Measurements from ENCODE around the gene CCRL2.
"Not testable (repeated sequence)": the region's sequence is repeated elsewhere in the genome, so short reads cannot be mapped to it uniquely, and the experiment has no call there.

CCRL2 gene

GRCh38 chr3:46405301-46406019, 1.6 kb upstream of the CCRL2 start:
- DNase-seq (ENCODE audit: low read depth), result no peak

- DNase-seq (ENCODE audit: low read depth), result no peak
Observed at GRCh38 chr3:46406443-46406787, 644 bp upstream of the CCRL2 start.

- no peak for DNase-seq (ENCODE audit: low read depth)
Observed at GRCh38 chr3:46407970-46408369, 911 bp downstream of the CCRL2 start.

- no peak for DNase-seq (ENCODE audit: low read depth)
Observed at GRCh38 chr3:46408853-46409252, 1.8 kb downstream of the CCRL2 start.

GRCh38 chr3:46409739-46410489, 2.9 kb downstream of the CCRL2 start:
- no peak for DNase-seq (ENCODE audit: low read depth)

- no peak for DNase-seq (ENCODE audit: low read depth)
Observed at GRCh38 chr3:46410669-46411068, 3.6 kb downstream of the CCRL2 start.

- no peak for DNase-seq (ENCODE audit: low read depth)
Observed at GRCh38 chr3:46411271-46411670, 4.2 kb downstream of the CCRL2 start.

- no peak for DNase-seq (ENCODE audit: low read depth)
Observed at GRCh38 chr3:46412786-46413298, 5.8 kb downstream of the CCRL2 start.

- no peak for DNase-seq (ENCODE audit: low read depth)
Observed at GRCh38 chr3:46413951-46414350, 6.9 kb downstream of the CCRL2 start.

GRCh38 chr3:46414739-46415138, 7.7 kb downstream of the CCRL2 start:
- no peak for DNase-seq (ENCODE audit: low read depth)

- DNase-seq (ENCODE audit: low read depth), result no peak
Observed at GRCh38 chr3:46416125-46416810, 9.2 kb downstream of the CCRL2 start.

GRCh38 chr3:46416811-46417510, 9.9 kb downstream of the CCRL2 start:
- DNase-seq (ENCODE audit: low read depth), result no peak

- DNase-seq (ENCODE audit: low read depth), result no peak
Observed at GRCh38 chr3:46417841-46418611, 11.0 kb downstream of the CCRL2 start.

GRCh38 chr3:46419816-46420215, 12.8 kb downstream of the CCRL2 start:
- no peak for DNase-seq (ENCODE audit: low read depth)

- no peak for DNase-seq (ENCODE audit: low read depth)
Observed at GRCh38 chr3:46420931-46421330, 13.9 kb downstream of the CCRL2 start.

- no peak for DNase-seq (ENCODE audit: low read depth)
Observed at GRCh38 chr3:46422617-46423016, 15.6 kb downstream of the CCRL2 start.

- no peak for DNase-seq (ENCODE audit: low read depth)
Observed at GRCh38 chr3:46423588-46423987, 16.5 kb downstream of the CCRL2 start.

- not testable (repeated sequence) for DNase-seq (ENCODE audit: low read depth)
Observed at GRCh38 chr3:46426476-46426875, 19.4 kb downstream of the CCRL2 start.

- DNase-seq (ENCODE audit: low read depth), result not testable (repeated sequence)
Observed at GRCh38 chr3:46427404-46427803, 20.3 kb downstream of the CCRL2 start.

GRCh38 chr3:46427916-46428833, 21.1 kb downstream of the CCRL2 start:
- DNase-seq (ENCODE audit: low read depth), result no peak
